ENCODE results near the gene POLD2. TPM values are rescaled to one million over a fixed set of nuclear protein-coding genes. Genes with fewer than 3 reads are reported as not detected.
A peak's percentile ranks its signal among the peaks of the same experiment; 100 is the strongest.

POLD2 gene
- total and polyA plus RNA-seq, 7 experiments from 2014 or later, result 55.1 to 118 (median 74.0) TPM

- ATAC-seq (no peak), DNase-seq (no peak)
- intact Hi-C loops (cut with micrococcal nuclease), result loop anchor here in 1 of 2 donors (10.0 kb wide), 1 partner anchor 1027 kb away; the partner anchor contains the start of gene TBRG4
- Histone ChIP-seq H3K9me3 (ENCODE audit: control insufficient read depth in 2 of 3, low read length in 3 of 3) (no peaks in the 10 kb centered on the region), H3K4me3 (ENCODE audit: low read length) (no peak overlapping the region), H3K27ac (ENCODE audit: low read depth, low read length) (no peak overlapping the region), H3K4me1 (ENCODE audit: control insufficient read depth in 2 of 2, insufficient read depth in 2 of 2, low read length in 2 of 2) (no peaks in the 10 kb centered on the region), H3K36me3 (ENCODE audit: control insufficient read depth in 2 of 3, insufficient read depth in 3 of 3, low read length in 3 of 3) (no peaks in the 10 kb centered on the region), H3K27me3 (ENCODE audit: control insufficient read depth in 2 of 2, insufficient read depth in 2 of 2, low read length in 2 of 2) (no peaks in the 10 kb centered on the region)
- H3K36me3 Mint-ChIP-seq, result no peaks in the 10 kb centered on the region
- no peak overlapping the region for H3K4me3 Mint-ChIP-seq
- H3K4me1 Mint-ChIP-seq, result peaks cover 0 to 8% (median 3%) of the 10 kb centered on the region in 7 donors
- H3K27ac Mint-ChIP-seq, result no peak overlapping the region
- peaks cover 0 to 3% (median 0%) of the 10 kb centered on the region in 11 donors for H3K9me3 Mint-ChIP-seq
- peaks cover 0 to 4% (median 0%) of the 10 kb centered on the region in 5 donors for H3K27me3 Mint-ChIP-seq
- ChIA-PET CTCF (no interaction called here), POLR2A (interaction anchor here (0.6 kb wide), 1 partner anchor 13 kb away, joined by 3 read pairs; no protein-coding TSS in a partner anchor)
These were observed 35.2 kb downstream of the POLD2 start for GRCh38 chr7:44087911-44088838.

GRCh38 chr7:44086627-44087026, 36.7 kb downstream of the POLD2 start:
- no peak overlapping the region for H3K4me3 ChIP-seq (ENCODE audit: low read length)
- Mint-ChIP-seq H3K4me3 (no peak overlapping the region), H3K27ac (no peak overlapping the region), H3K27me3 (peaks cover 0 to 4% (median 0%) of the 10 kb centered on the region in 5 donors), H3K4me1 (peaks cover 0 to 8% (median 5%) of the 10 kb centered on the region in 7 donors), H3K36me3 (peaks cover 0 to 1% (median 0%) of the 10 kb centered on the region in 5 donors), H3K9me3 (peaks cover 0 to 3% (median 0%) of the 10 kb centered on the region in 11 donors)
- ATAC-seq, result no peak
- H3K27ac ChIP-seq (ENCODE audit: low read depth, low read length), result no peak overlapping the region
- H3K27me3 ChIP-seq (ENCODE audit: control insufficient read depth in 2 of 2, insufficient read depth in 2 of 2, low read length in 2 of 2), result no peaks in the 10 kb centered on the region
- H3K36me3 ChIP-seq (ENCODE audit: control insufficient read depth in 2 of 3, insufficient read depth in 3 of 3, low read length in 3 of 3), result no peaks in the 10 kb centered on the region
- DNase-seq, result no peak
- intact Hi-C loops (cut with micrococcal nuclease), result loop anchor here in 1 of 2 donors (10.0 kb wide), 1 partner anchor 1028 kb away; the partner anchor contains the start of gene TBRG4
- H3K4me1 ChIP-seq (ENCODE audit: control insufficient read depth in 2 of 2, insufficient read depth in 2 of 2, low read length in 2 of 2), result peaks cover 0 to under 1% of the 10 kb centered on the region in 2 donors
- POLR2A ChIA-PET, result interaction anchor here (1.4 kb wide), 1 partner anchor 42 kb away, joined by 3 read pairs; the partner anchor contains the start of gene DBNL
- H3K9me3 ChIP-seq (ENCODE audit: control insufficient read depth in 2 of 3, low read length in 3 of 3), result no peaks in the 10 kb centered on the region
- CTCF ChIA-PET, result interaction anchor here (0.5 kb wide), 1 partner anchor 760 kb away, joined by 5 read pairs; no protein-coding TSS in a partner anchor

- H3K4me1 ChIP-seq (ENCODE audit: control insufficient read depth in 2 of 2, insufficient read depth in 2 of 2, low read length in 2 of 2), result peaks cover 10 to 11% of the 10 kb centered on the region in 2 donors
- peaks cover 0 to 2% (median 0%) of the 10 kb centered on the region in 3 experiments for H3K36me3 ChIP-seq (ENCODE audit: control insufficient read depth in 2 of 3, insufficient read depth in 3 of 3, low read length in 3 of 3)
- ChIA-PET CTCF (interaction anchor here (0.6 kb wide), 1 partner anchor 526 kb away, joined by 3 read pairs; no protein-coding TSS in a partner anchor), POLR2A (interaction anchor here (1.0 to 1.4 kb wide), 2 partner anchors 10 to 41 kb away, joined by 3 read pairs; partner anchors contain the start of gene DBNL)
- H3K4me3 ChIP-seq (ENCODE audit: low read length), result no peak overlapping the region
- Mint-ChIP-seq H3K9me3 (peaks cover 0 to 3% (median 0%) of the 10 kb centered on the region in 11 donors), H3K27me3 (peaks cover 0 to 4% (median 0%) of the 10 kb centered on the region in 5 donors), H3K27ac (no peak overlapping the region), H3K4me3 (no peak overlapping the region), H3K36me3 (peaks cover 0 to 7% (median 5%) of the 10 kb centered on the region in 5 donors), H3K4me1 (peaks cover 7 to 19% (median 14%) of the 10 kb centered on the region in 7 donors)
- no peaks in the 10 kb centered on the region for H3K9me3 ChIP-seq (ENCODE audit: control insufficient read depth in 2 of 3, low read length in 3 of 3)
- peak in 1 of 9 donors; percentile 21 for DNase-seq
- ATAC-seq, result no peak
- H3K27ac ChIP-seq (ENCODE audit: low read depth, low read length), result no peak overlapping the region
- intact Hi-C loops (cut with micrococcal nuclease), result loop anchor here in 1 of 2 donors (10.0 kb wide), 1 partner anchor 1029 kb away; the partner anchor contains the start of gene TBRG4
- no peaks in the 10 kb centered on the region for H3K27me3 ChIP-seq (ENCODE audit: control insufficient read depth in 2 of 2, insufficient read depth in 2 of 2, low read length in 2 of 2)
These were observed 37.8 kb downstream of the POLD2 start for GRCh38 chr7:44085546-44085945.

- H3K27me3 Mint-ChIP-seq, result peaks cover 0 to 4% (median 0%) of the 10 kb centered on the region in 5 donors
- ATAC-seq (no peak), DNase-seq (no peak)
- H3K4me1 Mint-ChIP-seq, result peaks cover 7 to 22% (median 14%) of the 10 kb centered on the region in 7 donors
- H3K36me3 Mint-ChIP-seq, result peaks cover 0 to 7% (median 5%) of the 10 kb centered on the region in 5 donors
- H3K27me3 ChIP-seq (ENCODE audit: control insufficient read depth in 2 of 2, insufficient read depth in 2 of 2, low read length in 2 of 2), result no peaks in the 10 kb centered on the region
- no peaks in the 10 kb centered on the region for H3K9me3 ChIP-seq (ENCODE audit: control insufficient read depth in 2 of 3, low read length in 3 of 3)
- H3K4me3 ChIP-seq (ENCODE audit: low read length), result no peak overlapping the region
- intact Hi-C loops (cut with micrococcal nuclease), result loop anchor here (5.0 to 10.0 kb wide), 6 partner anchors 217 to 1030 kb away; partner anchors contain the start of genes TBRG4 (in 2 of the 2), MRPS24 (in 1 of the 2), MYO1G (in 1 of the 2) and PPIA (in 1 of the 2)
- H3K4me1 ChIP-seq (ENCODE audit: control insufficient read depth in 2 of 2, insufficient read depth in 2 of 2, low read length in 2 of 2), result peaks cover 15 to 16% of the 10 kb centered on the region in 2 donors
- peaks cover 0 to 3% (median 0%) of the 10 kb centered on the region in 11 donors for H3K9me3 Mint-ChIP-seq
- H3K27ac ChIP-seq (ENCODE audit: low read depth, low read length), result no peak overlapping the region
- H3K27ac Mint-ChIP-seq, result peak overlapping the region in 3 of 9 donors; percentile 58 to 83 (median 72)
- ChIA-PET POLR2A (interaction anchor here (1.0 kb wide), 1 partner anchor 9 kb away, joined by 3 read pairs; no protein-coding TSS in a partner anchor), CTCF (interaction anchor here (0.6 to 0.8 kb wide), 2 partner anchors 8 to 527 kb away, joined by 3 read pairs; no protein-coding TSS in a partner anchor)
- peaks cover 0 to 10% (median 0%) of the 10 kb centered on the region in 3 experiments for H3K36me3 ChIP-seq (ENCODE audit: control insufficient read depth in 2 of 3, insufficient read depth in 3 of 3, low read length in 3 of 3)
- peak overlapping the region in 2 of 10 donors; percentile 29 to 75 for H3K4me3 Mint-ChIP-seq
These were observed 38.6 kb downstream of the POLD2 start for GRCh38 chr7:44084701-44085100.

GRCh38 chr7:44083796-44084195, 39.6 kb downstream of the POLD2 start:
- H3K9me3 Mint-ChIP-seq, result peaks cover 0 to 3% (median 0%) of the 10 kb centered on the region in 11 donors
- H3K4me3 ChIP-seq (ENCODE audit: low read length), result no peak overlapping the region
- peaks cover 7 to 22% (median 14%) of the 10 kb centered on the region in 7 donors for H3K4me1 Mint-ChIP-seq
- ChIA-PET POLR2A (interaction anchor here (0.6 kb wide), 1 partner anchor 34 kb away, joined by 3 read pairs; no protein-coding TSS in a partner anchor), CTCF (interaction anchor here (0.8 kb wide), 1 partner anchor 9 kb away, joined by 3 read pairs; no protein-coding TSS in a partner anchor)
- DNase-seq (peak in 1 of 9 donors; percentile 20), ATAC-seq (no peak)
- H3K36me3 ChIP-seq (ENCODE audit: control insufficient read depth in 2 of 3, insufficient read depth in 3 of 3, low read length in 3 of 3), result peaks cover 4 to 19% (median 4%) of the 10 kb centered on the region in 3 experiments
- no peaks in the 10 kb centered on the region for H3K27me3 ChIP-seq (ENCODE audit: control insufficient read depth in 2 of 2, insufficient read depth in 2 of 2, low read length in 2 of 2)
- H3K27ac ChIP-seq (ENCODE audit: low read depth, low read length), result no peak overlapping the region
- peaks cover 0 to 4% (median 0%) of the 10 kb centered on the region in 5 donors for H3K27me3 Mint-ChIP-seq
- peak overlapping the region in 8 of 9 donors; percentile 34 to 83 (median 68) for H3K27ac Mint-ChIP-seq
- no peaks in the 10 kb centered on the region for H3K9me3 ChIP-seq (ENCODE audit: control insufficient read depth in 2 of 3, low read length in 3 of 3)
- intact Hi-C loops (cut with micrococcal nuclease), result loop anchor here (2.0 to 10.0 kb wide), 10 partner anchors 21 to 1031 kb away; partner anchors contain the start of genes TBRG4 (in 2 of the 2), AEBP1 (in 1 of the 2), MRPS24 (in 1 of the 2) and MYO1G (in 1 of the 2)
- peaks cover 0 to 7% (median 5%) of the 10 kb centered on the region in 5 donors for H3K36me3 Mint-ChIP-seq
- H3K4me3 Mint-ChIP-seq, result peak overlapping the region; percentile 61 to 89 (median 74)
- H3K4me1 ChIP-seq (ENCODE audit: control insufficient read depth in 2 of 2, insufficient read depth in 2 of 2, low read length in 2 of 2), result peaks cover 15 to 16% of the 10 kb centered on the region in 2 donors

Data from naive thymus-derived CD4-positive, alpha-beta T cell (primary cell).